HG02981 (cell line): ENCODE results near the gene SUPT6H.

Source experiments
- ATAC-seq: cut with Tn5 transposase; IDR thresholded peaks from one replicate; pipeline ENCODE4 v1.9.1; 2021; ENCODE audit warnings: mild to moderate bottlenecking, moderate library complexity; ENCODE audit not compliant: unreplicated experiment

The SUPT6H gene

DNA sequence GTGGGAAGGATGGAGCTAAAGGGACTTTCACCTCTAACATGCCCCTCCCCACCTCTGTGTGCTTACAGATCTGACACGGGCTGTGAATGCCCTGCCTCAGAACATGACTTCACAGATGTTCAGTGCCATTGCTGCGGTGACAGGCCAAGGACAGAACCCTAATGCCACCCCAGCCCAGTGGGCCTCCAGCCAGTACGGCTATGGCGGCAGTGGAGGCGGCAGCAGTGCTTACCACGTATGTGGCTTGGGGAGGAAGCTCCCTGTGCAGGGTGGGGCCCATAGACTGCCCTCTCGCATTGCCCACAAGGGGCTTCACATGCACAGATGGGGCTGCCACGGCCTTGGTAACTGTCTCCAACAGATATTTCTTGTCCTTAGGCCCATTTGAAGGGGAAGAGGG is 38.3 kb downstream of the SUPT6H start:
- no peak for ATAC-seq

GRCh38 chr17:28700830-28701492 is 39.0 kb downstream of the SUPT6H start:
- ATAC-seq = no peak

- no peak for ATAC-seq
Observed at GRCh38 chr17:28702026-28702751, 40.2 kb downstream of the SUPT6H start.

- ATAC-seq = no peak
Observed at GRCh38 chr17:28702752-28703150, 40.7 kb downstream of the SUPT6H start.

DNA sequence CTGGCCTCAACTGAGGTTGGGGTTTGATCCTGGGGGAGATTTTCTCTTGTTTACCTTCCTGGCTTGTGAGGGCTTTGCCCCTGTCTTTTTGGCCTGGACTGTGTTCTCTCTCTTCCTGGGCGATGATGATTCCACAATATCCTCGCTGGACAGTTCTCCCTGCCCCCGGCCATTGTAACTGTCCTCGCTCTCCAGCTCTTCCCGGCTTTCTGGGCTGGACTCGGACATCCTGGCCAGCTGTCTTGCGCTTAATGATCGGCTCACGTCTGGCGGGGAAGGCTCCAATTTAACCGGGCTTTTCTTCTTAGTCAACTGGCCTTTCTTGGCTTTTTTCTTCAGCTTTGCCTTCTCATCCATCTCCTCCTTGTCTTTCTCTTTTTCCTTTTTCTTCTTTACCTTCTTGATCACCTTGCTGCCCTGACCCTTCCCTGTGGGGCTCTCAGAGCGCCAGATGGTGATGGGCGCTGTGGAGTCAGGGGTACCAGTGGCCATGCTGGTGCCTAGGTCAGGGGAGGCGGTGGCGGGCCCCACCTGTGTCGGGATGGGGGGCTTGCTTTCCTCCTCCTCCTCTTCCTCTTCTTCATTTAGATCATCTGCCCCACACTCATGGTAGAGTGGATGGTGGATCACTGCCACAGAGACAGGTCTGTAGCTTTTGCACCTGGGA is 41.7 kb downstream of the SUPT6H start:
- ATAC-seq = no peak

GRCh38 chr17:28704219-28704858 is 42.3 kb downstream of the SUPT6H start:
- ATAC-seq = no peak

DNA sequence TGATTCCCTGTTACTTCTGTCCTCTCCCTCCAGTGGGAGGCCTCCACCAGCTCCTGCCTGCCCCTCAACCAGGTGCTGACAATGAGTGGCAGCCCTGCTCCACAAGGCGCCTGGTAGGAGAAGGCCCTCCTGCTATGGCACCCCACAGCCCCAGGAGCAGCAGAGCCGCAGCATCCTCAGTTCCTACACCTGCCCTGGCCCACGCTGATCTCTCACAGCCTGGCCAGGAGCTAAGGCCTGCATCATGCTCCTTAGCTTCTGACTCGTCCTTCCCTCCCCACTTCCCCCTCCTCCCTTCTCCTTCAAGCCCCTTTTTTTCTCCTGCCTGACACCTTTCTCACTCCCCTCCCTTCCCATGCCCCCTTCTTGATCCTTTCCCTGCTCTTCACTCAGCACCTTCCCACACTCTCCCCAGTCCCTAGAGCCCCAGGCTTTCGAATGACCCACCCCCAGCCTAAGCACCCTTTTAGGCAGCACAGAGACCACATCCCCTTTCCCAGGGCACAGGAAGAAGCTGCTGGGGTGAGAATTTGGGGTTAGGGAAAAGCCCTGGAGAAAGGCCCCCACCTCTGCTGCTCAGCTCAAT is 43.2 kb downstream of the SUPT6H start:
- no peak for ATAC-seq

- ATAC-seq = no peak
Observed at GRCh38 chr17:28705728-28706334, 43.8 kb downstream of the SUPT6H start.

- no peak for ATAC-seq
Observed at GRCh38 chr17:28706471-28707338, 44.7 kb downstream of the SUPT6H start.

GRCh38 chr17:28707339-28707720 is 45.3 kb downstream of the SUPT6H start:
- ATAC-seq = no peak

GRCh38 chr17:28710861-28711722 is 49.1 kb downstream of the SUPT6H start:
- ATAC-seq = peak; percentile 71

GRCh38 chr17:28711723-28712031 is 49.7 kb downstream of the SUPT6H start, which contains the start of gene PROCA1:
Gene PROCA1 (minus strand): TSS chr17:28711888. CDS start chr17:28711660, 228 bp downstream.
- peak; percentile 9 for ATAC-seq

DNA sequence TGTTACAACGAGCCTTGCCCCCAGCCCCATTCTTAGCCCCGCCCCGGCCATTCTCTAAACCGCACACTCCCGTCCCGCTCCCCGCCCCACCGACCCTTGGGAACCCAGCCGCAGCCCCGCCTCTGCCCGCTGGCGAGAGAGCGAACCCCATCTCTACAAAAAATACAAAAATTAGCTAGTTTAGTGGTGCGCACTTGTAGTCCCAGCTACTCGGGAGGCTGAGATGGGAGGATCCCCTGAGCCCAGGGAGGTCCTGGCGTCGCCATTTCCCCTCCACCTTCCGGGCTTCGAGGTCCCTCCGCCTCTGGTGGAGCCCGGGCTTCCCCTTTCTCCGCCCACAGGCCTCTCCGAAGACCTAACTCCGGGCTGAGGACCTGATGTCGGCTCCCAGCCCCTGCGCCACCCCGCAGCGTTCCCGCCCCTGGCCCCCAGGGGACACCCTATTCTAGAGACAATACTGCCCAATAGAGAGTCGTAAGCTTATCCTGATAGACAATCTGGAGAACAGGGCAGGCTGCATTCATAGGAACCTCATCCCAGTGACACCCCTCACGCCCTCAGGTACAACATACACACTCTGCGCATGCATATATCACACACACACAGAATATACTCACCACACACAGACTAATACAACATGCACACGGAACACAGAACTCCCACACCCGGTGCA is 50.2 kb downstream of the SUPT6H start:
- peak; percentile 31 for ATAC-seq

GRCh38 chr17:28712705-28713415 is 50.9 kb downstream of the SUPT6H start:
- ATAC-seq = no peak

GRCh38 chr17:28714281-28714680 is 52.3 kb downstream of the SUPT6H start:
- ATAC-seq = no peak

DNA sequence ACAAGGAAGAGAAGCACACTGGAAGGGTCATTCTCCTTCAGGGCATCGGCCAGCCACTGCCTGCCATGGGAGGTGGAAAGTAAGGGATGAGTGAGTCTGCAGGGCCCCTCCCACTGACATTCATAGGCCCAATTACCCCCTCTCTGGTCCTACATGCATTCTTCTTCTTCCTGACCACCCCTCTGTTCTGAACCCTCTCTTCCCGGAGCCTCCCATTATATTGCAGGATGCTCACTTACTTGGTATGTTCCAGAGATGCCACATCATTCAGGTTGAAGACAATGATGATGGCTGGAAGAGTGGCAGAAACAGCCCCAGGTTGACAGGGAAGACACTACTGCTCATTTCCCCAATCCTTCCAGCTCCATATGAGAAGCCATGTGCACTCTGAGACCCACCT is 53.2 kb downstream of the SUPT6H start:
- no peak for ATAC-seq

DNA sequence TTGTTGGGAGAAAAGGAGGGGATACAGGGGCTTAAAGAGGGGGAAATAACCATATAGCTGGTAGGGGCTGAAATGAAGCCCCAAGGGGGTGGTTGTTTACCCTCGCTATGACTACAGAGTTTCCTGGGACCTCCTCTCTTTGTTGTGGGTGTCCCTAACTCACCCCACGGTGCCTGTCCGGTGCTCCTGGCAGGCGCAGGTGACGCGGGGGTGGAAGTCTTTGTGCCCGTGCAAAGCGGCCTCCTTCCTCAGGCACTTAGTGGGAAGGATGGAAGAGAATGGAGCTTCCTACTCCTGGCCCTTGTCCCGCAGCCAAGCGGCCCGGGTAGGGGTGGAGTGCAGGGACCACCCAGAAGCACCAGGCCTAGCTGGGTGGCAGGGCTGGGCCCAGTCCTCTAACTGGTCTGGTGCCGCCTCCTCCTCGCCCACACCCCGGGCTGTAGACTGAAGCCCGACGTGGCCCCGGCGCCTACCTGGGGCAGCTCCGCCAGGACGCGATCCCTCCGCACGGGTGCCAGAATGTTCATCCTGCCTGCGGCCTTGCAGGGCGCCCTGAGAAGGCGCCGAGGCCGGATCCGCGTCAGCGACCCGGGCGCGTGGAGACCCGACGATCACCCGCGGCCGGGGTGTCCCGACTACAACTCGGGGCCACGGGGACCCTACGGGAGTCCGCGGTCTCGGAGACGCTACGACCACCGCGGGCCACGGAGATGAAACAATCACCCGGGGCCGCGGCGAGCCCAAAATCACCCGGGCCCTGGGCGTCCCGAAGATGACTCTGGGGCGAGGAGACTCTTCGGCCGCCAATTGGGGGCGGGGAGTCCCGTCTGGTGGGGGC is 55.0 kb downstream of the SUPT6H start:
- ATAC-seq = no peak
